Measurements from ENCODE around the gene CGREF1.

GRCh38 chr2:27162151-27163121, 43.5 kb upstream of the CGREF1 start:
- TF ChIP-seq, protein P1, sequence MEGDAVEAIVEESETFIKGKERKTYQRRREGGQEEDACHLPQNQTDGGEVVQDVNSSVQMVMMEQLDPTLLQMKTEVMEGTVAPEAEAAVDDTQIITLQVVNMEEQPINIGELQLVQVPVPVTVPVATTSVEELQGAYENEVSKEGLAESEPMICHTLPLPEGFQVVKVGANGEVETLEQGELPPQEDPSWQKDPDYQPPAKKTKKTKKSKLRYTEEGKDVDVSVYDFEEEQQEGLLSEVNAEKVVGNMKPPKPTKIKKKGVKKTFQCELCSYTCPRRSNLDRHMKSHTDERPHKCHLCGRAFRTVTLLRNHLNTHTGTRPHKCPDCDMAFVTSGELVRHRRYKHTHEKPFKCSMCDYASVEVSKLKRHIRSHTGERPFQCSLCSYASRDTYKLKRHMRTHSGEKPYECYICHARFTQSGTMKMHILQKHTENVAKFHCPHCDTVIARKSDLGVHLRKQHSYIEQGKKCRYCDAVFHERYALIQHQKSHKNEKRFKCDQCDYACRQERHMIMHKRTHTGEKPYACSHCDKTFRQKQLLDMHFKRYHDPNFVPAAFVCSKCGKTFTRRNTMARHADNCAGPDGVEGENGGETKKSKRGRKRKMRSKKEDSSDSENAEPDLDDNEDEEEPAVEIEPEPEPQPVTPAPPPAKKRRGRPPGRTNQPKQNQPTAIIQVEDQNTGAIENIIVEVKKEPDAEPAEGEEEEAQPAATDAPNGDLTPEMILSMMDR (conservative IDR thresholded peaks at IDR 0.05; ENCODE audit: low read depth, low read length), result no peak
- TF ChIP-seq EZH2phosphoT487 (IDR thresholded peaks at IDR 0.05; ENCODE audit: borderline replicate concordance, low read length) (no peak), EZH2 (IDR thresholded peaks at IDR 0.05; ENCODE audit: low read length, unreplicated experiment) (no peak)

Measured in PC-3 (cell line).